A673 (cell line): Measurements from ENCODE around the gene CNOT1. TPM values are rescaled to one million over a fixed set of nuclear protein-coding genes. Genes with fewer than 3 reads are reported as not detected.

Experiments
- BruUV-seq: library from RNA; stranded (reverse); fragments of 400-500 nt; replicated peaks from 2 replicates; lab custom pipeline; 2021; lab: Mats Ljungman, UMichigan
- CTCF ChIA-PET: fragments of 300-600 bp; sonication (Branson Sonifier 250); formaldehyde crosslinking; loops from one replicate; lab custom pipeline; 2022; ENCODE audit warnings: antibody characterized with exemption; lab: Charles Lee
- POLR2A ChIA-PET: fragments of 300-600 bp; sonication (Branson Sonifier 250); formaldehyde crosslinking; loops from one replicate; lab custom pipeline; 2022; ENCODE audit warnings: antibody characterized with exemption; ENCODE audit not compliant: low non-redundant PET; lab: Charles Lee
- DNase-seq: peaks from one replicate; pipeline ENCODE4 v3.0.0-alpha.2; 2015; ENCODE audit warnings: low spot score
- H3K27ac ChIP-seq: fragments of 200-600 bp; sonication (generic); 2 replicates; pipeline ENCODE4 v1.5.1; 2016; ENCODE audit warnings: mixed run types, low read depth, mild to moderate bottlenecking, mixed read lengths, antibody characterized with exemption, low read length; ENCODE audit not compliant: poor library complexity, severe bottlenecking
- H3K27me3 ChIP-seq: fragments of 200-600 bp; sonication (generic); replicated peaks from 2 replicates; pipeline ENCODE4 v1.6.1; 2017; ENCODE audit warnings: mixed run types, low read depth, mild to moderate bottlenecking, mixed read lengths, antibody characterized with exemption, low read length; ENCODE audit not compliant: insufficient read depth, poor library complexity
- H3K36me3 ChIP-seq: fragments of 200-600 bp; sonication (generic); 2 replicates; pipeline ENCODE4 v1.6.1; 2016; ENCODE audit warnings: mixed run types, mild to moderate bottlenecking, mixed read lengths, antibody characterized with exemption, low read length; ENCODE audit not compliant: insufficient read depth, poor library complexity, severe bottlenecking
- H3K4me1 ChIP-seq: fragments of 200-600 bp; sonication (generic); 2 replicates; pipeline ENCODE4 v1.6.1; 2017; ENCODE audit warnings: mixed run types, mild to moderate bottlenecking, mixed read lengths, antibody characterized with exemption, low read length; ENCODE audit not compliant: insufficient read depth, poor library complexity, severe bottlenecking
- H3K4me3 ChIP-seq: fragments of 200-600 bp; sonication (generic); 2 replicates; pipeline ENCODE4 v1.5.1; 2016; ENCODE audit warnings: low read depth, mixed run types, mild to moderate bottlenecking, mixed read lengths, low read length; ENCODE audit not compliant: poor library complexity, severe bottlenecking
- H3K9me3 ChIP-seq: fragments of 200-600 bp; sonication (generic); 2 replicates; pipeline ENCODE4 v1.6.1; 2016; ENCODE audit warnings: mixed run types, low read depth, mild to moderate bottlenecking, mixed read lengths, antibody characterized with exemption, low read length; ENCODE audit not compliant: poor library complexity, severe bottlenecking
- CTCF ChIP-seq: fragments of 300-800, 200-600 bp; sonication (generic); conservative IDR thresholded peaks from 2 replicates; pipeline ENCODE4 v1.5.1; 2017; ENCODE audit warnings: low read depth, mild to moderate bottlenecking, antibody characterized with exemption, low read length, moderate library complexity, mixed read lengths
- EZH2 ChIP-seq: fragments of 200-600 bp; sonication (generic); IDR thresholded peaks from 2 replicates; pipeline ENCODE4 v1.6.1; 2017; ENCODE audit warnings: borderline replicate concordance, low read depth, mild to moderate bottlenecking, mixed read lengths, antibody characterized with exemption, low read length; ENCODE audit not compliant: poor library complexity, severe bottlenecking
- intact Hi-C: fragments of 100-400 bp; cut with micrococcal nuclease; formaldehyde crosslinking; loops from one replicate; pipeline ENCODE4 v1.10.0; 2022; ENCODE audit not compliant: unreplicated experiment
- total RNA-seq: library from RNA; stranded (reverse); gene quantifications from 2 replicates; pipeline ENCODE4 v1.2.3, GENCODE V29; 2021

Gene CNOT1
- total RNA-seq, 1 experiment from 2014 or later, result 255 TPM

DNA sequence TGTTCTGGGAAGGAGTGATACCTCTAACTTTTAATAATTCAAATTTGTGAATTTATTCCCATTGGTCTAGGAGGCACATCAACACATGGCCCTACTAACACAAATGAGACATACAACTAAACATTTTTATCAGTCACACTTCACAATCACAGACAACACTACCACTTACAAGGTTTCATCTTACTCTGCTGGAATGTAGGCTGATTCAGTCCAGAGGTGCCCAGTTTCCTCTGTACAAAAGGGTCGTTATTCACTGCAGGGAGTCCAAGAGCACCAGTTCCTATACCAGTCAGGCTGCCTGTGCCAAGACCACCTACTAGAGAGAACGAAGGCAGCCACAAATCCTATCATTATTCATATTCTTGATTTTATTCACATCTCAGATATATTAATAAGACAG, 72.9 kb downstream of the CNOT1 start:
- peak; percentile 9 for DNase-seq
- Histone ChIP-seq H3K4me3 (no peak overlapping the region), H3K27ac (no peak overlapping the region), H3K27me3 (no peaks in the 10 kb centered on the region), H3K36me3 (peaks cover 84% of the 10 kb centered on the region), H3K9me3 (no peaks in the 10 kb centered on the region), H3K4me1 (no peaks in the 10 kb centered on the region)
- intact Hi-C loops, result no loop called here
- TF ChIP-seq CTCF (no peak), EZH2 (no peak)
- POLR2A ChIA-PET, result interaction anchor here (0.6 kb wide), 1 partner anchor 784 kb away, joined by 3 read pairs; no protein-coding TSS in a partner anchor
- no TSS peak for BruUV-seq
- CTCF ChIA-PET, result no interaction called here

DNA sequence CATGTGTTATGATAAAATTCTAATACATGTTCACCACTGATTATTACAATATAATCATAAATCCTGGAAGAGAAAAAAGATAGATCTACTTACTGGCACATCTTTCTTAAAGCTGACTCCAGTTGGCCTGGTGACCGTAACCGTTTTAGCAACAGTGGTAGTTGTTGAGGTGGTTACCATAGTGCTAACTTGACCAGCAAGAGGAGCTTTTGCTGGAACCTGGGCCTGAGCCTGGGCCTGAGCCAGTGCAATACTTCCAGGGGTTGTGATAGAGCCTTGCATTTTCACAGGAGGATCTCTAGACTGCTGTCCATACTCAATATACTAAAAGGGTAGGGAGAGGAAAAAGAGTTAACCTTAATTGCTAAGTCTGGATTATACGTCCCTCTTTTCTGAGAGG, 78.1 kb downstream of the CNOT1 start:
- ChIA-PET CTCF (no interaction called here), POLR2A (interaction anchor here (0.8 kb wide), 1 partner anchor 909 kb away, joined by 6 read pairs; no protein-coding TSS in a partner anchor)
- intact Hi-C loops, result no loop called here

GRCh38 chr16:58548378-58548777, 81.2 kb downstream of the CNOT1 start:
- H3K36me3 ChIP-seq, result peaks cover 91% of the 10 kb centered on the region
- ChIA-PET POLR2A (no interaction called here), CTCF (no interaction called here)
- intact Hi-C loops, result no loop called here
- TF ChIP-seq CTCF (no peak), EZH2 (no peak)
- DNase-seq, result no peak
- H3K4me3 ChIP-seq, result no peak overlapping the region
- BruUV-seq, result no TSS peak
- H3K9me3 ChIP-seq, result no peaks in the 10 kb centered on the region
- H3K27me3 ChIP-seq, result no peaks in the 10 kb centered on the region
- no peaks in the 10 kb centered on the region for H3K4me1 ChIP-seq
- no peak overlapping the region for H3K27ac ChIP-seq

More for the DNA sequence above, 78.1 kb downstream of the CNOT1 start:
- no peak for DNase-seq
- BruUV-seq, result no TSS peak
- no peak for TF ChIP-seq CTCF
- no peak for TF ChIP-seq EZH2
- no peak overlapping the region for H3K27ac ChIP-seq
- no peaks in the 10 kb centered on the region for H3K4me1 ChIP-seq
- no peaks in the 10 kb centered on the region for H3K9me3 ChIP-seq
- no peaks in the 10 kb centered on the region for H3K27me3 ChIP-seq
- no peak overlapping the region for H3K4me3 ChIP-seq
- H3K36me3 ChIP-seq, result peaks cover 90% of the 10 kb centered on the region
